Neuron (in vitro differentiated cells): Measurements from ENCODE around the gene C4orf50.
"Not testable (repeated sequence)": the region's sequence is repeated elsewhere in the genome, so short reads cannot be mapped to it uniquely, and the experiment has no call there.

Experiments
- H2AFZ ChIP-seq: one replicate; pipeline ENCODE4 v1.6.1; 2013; ENCODE audit warnings: low read depth, mild to moderate bottlenecking, inconsistent platforms, low read length, moderate library complexity
- H3K27me3 ChIP-seq: one replicate; pipeline ENCODE4 v1.6.1; 2013; ENCODE audit warnings: low read length; ENCODE audit not compliant: insufficient read depth
- H3K36me3 ChIP-seq: one replicate; pipeline ENCODE4 v1.6.1; 2013; ENCODE audit warnings: low read length; ENCODE audit not compliant: insufficient read depth
- H3K4me1 ChIP-seq: one replicate; pipeline ENCODE4 v1.6.1; 2013; ENCODE audit warnings: low read length; ENCODE audit not compliant: insufficient read depth
- H3K4me3 ChIP-seq: 2 replicates; pipeline ENCODE4 v1.5.1; 2013; ENCODE audit warnings: mild to moderate bottlenecking, low read length, moderate library complexity
- H3K9me3 ChIP-seq: one replicate; pipeline ENCODE4 v1.6.1; 2013; ENCODE audit warnings: low read length

C4orf50 gene

DNA sequence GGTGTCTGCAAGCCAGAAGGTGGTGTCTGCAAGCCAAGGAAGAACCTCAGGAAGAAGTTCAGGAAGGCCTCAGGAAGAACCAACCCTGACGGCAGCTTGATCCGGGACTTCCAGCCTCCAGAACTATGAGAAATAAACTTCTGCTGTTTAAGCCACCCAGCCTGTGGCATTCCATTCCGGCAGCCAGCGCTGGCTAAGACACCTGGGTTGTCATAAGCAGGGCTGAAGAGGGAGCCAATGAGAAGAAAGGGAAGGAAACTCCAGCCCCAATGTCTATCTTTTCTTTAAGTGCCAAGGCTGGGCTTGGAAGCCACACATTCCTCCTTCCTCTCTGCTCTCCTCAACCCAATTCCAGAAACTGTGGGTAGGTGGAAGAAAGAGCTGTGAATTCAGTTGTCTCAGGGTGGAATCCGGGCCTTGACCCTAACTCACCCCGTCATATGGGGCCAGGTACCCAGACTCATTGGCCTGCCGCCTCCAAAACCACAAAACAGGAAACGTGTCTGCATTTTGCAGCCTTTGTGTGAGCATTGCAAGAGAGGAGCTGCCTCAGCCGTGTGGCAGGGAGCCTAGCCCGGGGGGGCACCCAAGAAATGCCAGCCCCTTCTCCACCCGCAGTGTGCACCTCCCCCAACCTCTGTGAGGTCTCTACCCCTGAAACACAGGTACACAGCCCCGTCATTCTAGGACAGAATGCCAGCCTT, 152.2 kb downstream of the C4orf50 start:
- no peaks in the 10 kb centered on the region for H3K9me3 ChIP-seq
- peaks cover 72% of the 10 kb centered on the region for H3K36me3 ChIP-seq
- H2AFZ ChIP-seq: no peak overlapping the region
- H3K4me1 ChIP-seq: no peaks in the 10 kb centered on the region
- H3K4me3 ChIP-seq: no peak overlapping the region
- H3K27me3 ChIP-seq: no peaks in the 10 kb centered on the region

DNA sequence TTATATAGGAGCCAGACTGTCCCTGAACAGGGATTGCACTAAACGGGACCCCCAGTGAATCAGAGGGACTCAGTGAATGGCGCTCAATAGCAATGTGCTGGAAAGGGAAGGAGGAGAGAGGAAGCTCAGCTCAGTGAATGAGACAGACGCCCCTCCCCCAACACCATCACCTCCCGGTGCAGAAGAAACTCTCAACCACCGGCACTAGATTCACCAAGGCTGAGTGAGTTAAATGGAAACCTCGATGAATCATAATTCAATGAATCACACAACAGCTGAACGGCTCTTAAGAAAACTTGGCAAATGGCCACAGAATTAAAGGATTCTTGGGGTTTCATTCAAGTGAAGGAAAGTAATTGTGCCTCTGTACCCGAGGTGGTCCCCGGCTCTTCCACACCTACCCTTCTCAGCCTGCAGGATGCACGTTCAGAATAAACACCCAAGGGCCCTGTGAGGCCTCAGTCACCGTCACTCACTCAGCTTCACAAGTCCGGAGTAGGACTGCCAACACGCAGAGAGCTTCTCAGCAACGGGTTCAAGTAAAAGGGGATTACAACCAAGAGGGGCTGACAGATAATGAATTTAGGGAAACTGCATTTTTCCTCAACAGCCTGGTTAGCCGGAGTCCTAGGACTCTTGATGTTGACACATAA, 154.6 kb downstream of the C4orf50 start:
- Histone ChIP-seq H3K36me3 (peaks cover 78% of the 10 kb centered on the region), H3K4me1 (no peaks in the 10 kb centered on the region), H3K27me3 (no peaks in the 10 kb centered on the region), H3K9me3 (peaks cover 7% of the 10 kb centered on the region), H2AFZ (no peak overlapping the region), H3K4me3 (no peak overlapping the region)

DNA sequence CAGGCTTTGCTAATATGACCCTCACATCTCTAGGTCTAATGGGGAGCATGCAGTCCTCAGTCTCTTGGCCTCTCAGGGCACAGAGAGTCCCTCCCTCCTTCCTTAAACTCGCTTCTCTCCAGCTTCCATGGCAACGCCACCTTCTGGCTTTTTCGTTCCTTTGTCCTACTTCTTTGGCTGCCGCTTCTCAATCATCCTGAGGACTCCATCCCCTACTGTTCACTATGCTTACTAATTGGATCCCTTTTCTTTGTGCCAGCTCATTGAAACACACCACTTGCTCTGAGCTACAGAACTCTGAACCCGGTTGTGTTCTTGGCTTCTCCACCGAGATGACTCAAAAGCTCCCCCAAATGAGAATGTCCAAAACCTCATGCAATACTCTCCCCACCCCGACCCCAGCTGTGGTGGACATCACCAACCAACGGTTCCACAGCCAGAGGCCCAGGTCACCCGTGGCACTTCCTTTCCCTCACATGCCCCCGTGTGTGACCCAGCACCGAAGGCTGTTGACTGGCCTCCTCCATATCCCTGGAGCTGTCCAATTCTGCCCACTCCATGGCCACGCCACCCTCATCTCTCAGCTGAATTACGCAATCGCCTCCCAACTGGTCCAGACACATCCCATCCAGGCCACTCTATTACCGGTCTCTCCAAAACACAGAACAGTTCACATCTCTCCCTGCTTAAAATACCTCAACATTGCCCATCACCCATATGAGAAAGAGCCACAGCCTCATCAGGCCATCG, 160.0 kb downstream of the C4orf50 start:
- H3K9me3 ChIP-seq: peaks cover 7% of the 10 kb centered on the region
- H3K4me1 ChIP-seq: peaks cover 7% of the 10 kb centered on the region
- H3K36me3 ChIP-seq: peaks cover 87% of the 10 kb centered on the region
- H3K27me3 ChIP-seq: no peaks in the 10 kb centered on the region
- no peak overlapping the region for H2AFZ ChIP-seq
- H3K4me3 ChIP-seq: no peak overlapping the region

DNA sequence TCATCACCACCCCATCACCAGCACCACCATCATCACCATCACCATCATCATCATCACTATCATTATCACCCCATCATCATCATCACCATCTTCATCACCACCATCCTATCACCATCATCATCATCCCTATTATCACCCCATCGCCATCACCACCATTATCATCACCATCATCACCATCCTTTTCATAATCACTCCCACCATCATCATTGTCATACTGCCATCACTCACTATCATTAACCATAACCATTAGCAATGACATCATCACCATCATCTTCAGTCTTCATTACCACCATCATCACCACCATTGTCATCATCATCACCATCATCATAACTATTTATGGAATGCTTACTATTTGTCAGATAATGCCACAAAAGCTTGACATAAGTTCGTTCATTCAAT, 161.0 kb downstream of the C4orf50 start:
- Histone ChIP-seq H2AFZ (no peak overlapping the region), H3K27me3 (no peaks in the 10 kb centered on the region), H3K36me3 (peaks cover 88% of the 10 kb centered on the region), H3K4me1 (peaks cover 11% of the 10 kb centered on the region), H3K9me3 (peaks cover 7% of the 10 kb centered on the region), H3K4me3 (no peak overlapping the region)

GRCh38 chr4:5856362-5856761, 161.9 kb downstream of the C4orf50 start:
- H3K27me3 ChIP-seq, H3K9me3 ChIP-seq, H2AFZ ChIP-seq, H3K4me3 ChIP-seq: not testable (repeated sequence)
- peaks cover 11% of the 10 kb centered on the region for H3K4me1 ChIP-seq
- H3K36me3 ChIP-seq: peaks cover 90% of the 10 kb centered on the region

- peaks cover 11% of the 10 kb centered on the region for H3K4me1 ChIP-seq
- H3K27me3 ChIP-seq: no peaks in the 10 kb centered on the region
- no peak overlapping the region for H3K4me3 ChIP-seq
- peaks cover 90% of the 10 kb centered on the region for H3K36me3 ChIP-seq
- H2AFZ ChIP-seq: no peak overlapping the region
- peaks cover 4% of the 10 kb centered on the region for H3K9me3 ChIP-seq
These were observed 163.3 kb downstream of the C4orf50 start for GRCh38 chr4:5854929-5855328.

GRCh38 chr4:5852523-5853202, 165.6 kb downstream of the C4orf50 start:
- H3K36me3 ChIP-seq: peaks cover 90% of the 10 kb centered on the region
- no peaks in the 10 kb centered on the region for H3K9me3 ChIP-seq
- H3K4me3 ChIP-seq: no peak overlapping the region
- peaks cover 5% of the 10 kb centered on the region for H3K4me1 ChIP-seq
- no peaks in the 10 kb centered on the region for H3K27me3 ChIP-seq
- no peak overlapping the region for H2AFZ ChIP-seq

- H3K4me3 ChIP-seq: no peak overlapping the region
- peaks cover 91% of the 10 kb centered on the region for H3K36me3 ChIP-seq
- H3K4me1 ChIP-seq: peaks cover 5% of the 10 kb centered on the region
- H3K27me3 ChIP-seq: no peaks in the 10 kb centered on the region
- H2AFZ ChIP-seq: no peak overlapping the region
- H3K9me3 ChIP-seq: no peaks in the 10 kb centered on the region
These were observed 166.5 kb downstream of the C4orf50 start for GRCh38 chr4:5851637-5852301.
